ENCODE data around the gene LIMCH1. TPM values are rescaled to one million over a fixed set of nuclear protein-coding genes. Genes with fewer than 3 reads are reported as not detected.

Gene LIMCH1
- total RNA-seq, 1 donor from 2014 or later = 7.1 TPM

- Histone ChIP-seq H3K79me2 (ENCODE audit: insufficient read depth, low read length) (no peaks in the 10 kb centered on the region), H3K9ac (ENCODE audit: low read length) (no peak overlapping the region), H3K27ac (ENCODE audit: low read depth, low read length) (no peak overlapping the region), H3K4me1 (ENCODE audit: insufficient read depth, low read length) (peaks cover 2% of the 10 kb centered on the region), H3K4me3 (ENCODE audit: insufficient read depth, low read depth, low read length) (no peak overlapping the region), H3K9me3 (ENCODE audit: insufficient read depth, low read depth, low read length) (no peaks in the 10 kb centered on the region), H2AFZ (ENCODE audit: low read depth, low read length) (no peak overlapping the region), H3K36me3 (ENCODE audit: insufficient read depth, low read length) (no peaks in the 10 kb centered on the region), H3K27me3 (ENCODE audit: insufficient read depth, low read length) (no peaks in the 10 kb centered on the region), H4K20me1 (ENCODE audit: insufficient read depth, low read length) (no peaks in the 10 kb centered on the region), H3K4me2 (ENCODE audit: low read length) (no peak overlapping the region)
- H3K9me3 Mint-ChIP-seq (ENCODE audit: unreplicated experiment) = no peaks in the 10 kb centered on the region
- no peak for FAIRE-seq
- no peaks in the 10 kb centered on the region for H3K4me1 Mint-ChIP-seq (ENCODE audit: low read depth, unreplicated experiment)
- no peak overlapping the region for H3K4me3 Mint-ChIP-seq (ENCODE audit: unreplicated experiment)
- H3K27ac Mint-ChIP-seq (ENCODE audit: unreplicated experiment) = no peak overlapping the region
- no peak for TF ChIP-seq CTCF (IDR thresholded peaks at IDR 0.05; ENCODE audit: insufficient read depth, low read depth, low read length)
- no peak for TF ChIP-seq EZH2 (IDR thresholded peaks at IDR 0.05; ENCODE audit: insufficient read depth, low read length)
- H3K27me3 Mint-ChIP-seq (ENCODE audit: low read depth, unreplicated experiment) = peaks cover 7% of the 10 kb centered on the region
- no peaks in the 10 kb centered on the region for H3K36me3 Mint-ChIP-seq (ENCODE audit: low read depth, unreplicated experiment)
- no peak for DNase-seq (ENCODE audit: low read depth)
These were observed 37.7 kb downstream of the LIMCH1 start for GRCh38 chr4:41575665-41576064.

- FAIRE-seq = no peak
- H3K4me3 Mint-ChIP-seq (ENCODE audit: unreplicated experiment) = no peak overlapping the region
- TF ChIP-seq EZH2 (IDR thresholded peaks at IDR 0.05; ENCODE audit: insufficient read depth, low read length) (no peak), CTCF (IDR thresholded peaks at IDR 0.05; ENCODE audit: insufficient read depth, low read depth, low read length) (no peak)
These were observed 41.1 kb downstream of the LIMCH1 start for GRCh38 chr4:41579043-41579442.

GRCh38 chr4:41579526-41579925 is 41.6 kb downstream of the LIMCH1 start:
- no peaks in the 10 kb centered on the region for H4K20me1 ChIP-seq (ENCODE audit: insufficient read depth, low read length)
- Mint-ChIP-seq H3K4me1 (ENCODE audit: low read depth, unreplicated experiment) (no peaks in the 10 kb centered on the region), H3K36me3 (ENCODE audit: low read depth, unreplicated experiment) (no peaks in the 10 kb centered on the region), H3K27ac (ENCODE audit: unreplicated experiment) (no peak overlapping the region), H3K4me3 (ENCODE audit: unreplicated experiment) (no peak overlapping the region), H3K9me3 (ENCODE audit: unreplicated experiment) (no peaks in the 10 kb centered on the region), H3K27me3 (ENCODE audit: low read depth, unreplicated experiment) (peaks cover 4% of the 10 kb centered on the region)
- H3K4me3 ChIP-seq (ENCODE audit: insufficient read depth, low read depth, low read length) = no peak overlapping the region
- no peak overlapping the region for H3K9ac ChIP-seq (ENCODE audit: low read length)
- DNase-seq (ENCODE audit: low read depth) (no peak), FAIRE-seq (no peak)
- no peak overlapping the region for H3K4me2 ChIP-seq (ENCODE audit: low read length)
- H2AFZ ChIP-seq (ENCODE audit: low read depth, low read length) = no peak overlapping the region
- no peaks in the 10 kb centered on the region for H3K9me3 ChIP-seq (ENCODE audit: insufficient read depth, low read depth, low read length)
- H3K79me2 ChIP-seq (ENCODE audit: insufficient read depth, low read length) = no peaks in the 10 kb centered on the region
- H3K4me1 ChIP-seq (ENCODE audit: insufficient read depth, low read length) = no peaks in the 10 kb centered on the region
- H3K27ac ChIP-seq (ENCODE audit: low read depth, low read length) = no peak overlapping the region
- no peaks in the 10 kb centered on the region for H3K36me3 ChIP-seq (ENCODE audit: insufficient read depth, low read length)
- TF ChIP-seq EZH2 (IDR thresholded peaks at IDR 0.05; ENCODE audit: insufficient read depth, low read length) (no peak), CTCF (IDR thresholded peaks at IDR 0.05; ENCODE audit: insufficient read depth, low read depth, low read length) (no peak)
- H3K27me3 ChIP-seq (ENCODE audit: insufficient read depth, low read length) = no peaks in the 10 kb centered on the region

More at GRCh38 chr4:41579043-41579442, 41.1 kb downstream of the LIMCH1 start:
- Mint-ChIP-seq H3K9me3 (ENCODE audit: unreplicated experiment) (no peaks in the 10 kb centered on the region), H3K36me3 (ENCODE audit: low read depth, unreplicated experiment) (no peaks in the 10 kb centered on the region), H3K27ac (ENCODE audit: unreplicated experiment) (no peak overlapping the region), H3K27me3 (ENCODE audit: low read depth, unreplicated experiment) (peaks cover 4% of the 10 kb centered on the region), H3K4me1 (ENCODE audit: low read depth, unreplicated experiment) (no peaks in the 10 kb centered on the region)
- Histone ChIP-seq H3K9ac (ENCODE audit: low read length) (no peak overlapping the region), H2AFZ (ENCODE audit: low read depth, low read length) (no peak overlapping the region), H3K4me2 (ENCODE audit: low read length) (no peak overlapping the region), H4K20me1 (ENCODE audit: insufficient read depth, low read length) (no peaks in the 10 kb centered on the region), H3K27me3 (ENCODE audit: insufficient read depth, low read length) (no peaks in the 10 kb centered on the region), H3K36me3 (ENCODE audit: insufficient read depth, low read length) (no peaks in the 10 kb centered on the region), H3K4me1 (ENCODE audit: insufficient read depth, low read length) (no peaks in the 10 kb centered on the region), H3K79me2 (ENCODE audit: insufficient read depth, low read length) (no peaks in the 10 kb centered on the region), H3K27ac (ENCODE audit: low read depth, low read length) (no peak overlapping the region), H3K9me3 (ENCODE audit: insufficient read depth, low read depth, low read length) (no peaks in the 10 kb centered on the region), H3K4me3 (ENCODE audit: insufficient read depth, low read depth, low read length) (no peak overlapping the region)
- DNase-seq (ENCODE audit: low read depth) = no peak
